Cerebellar cortex (tissue), 1 donor: ENCODE results near the gene SUN5.

ENCODE experiments used
- DNase-seq: peaks from one replicate; pipeline ENCODE4 v3.0.0-alpha.2; 2015; ENCODE audit warnings: low spot score

The SUN5 gene

GRCh38 chr20:33014336-33015113, 10.3 kb upstream of the SUN5 start:
- no peak for DNase-seq

- no peak for DNase-seq
Measured at GRCh38 chr20:33013701-33014326, 9.6 kb upstream of the SUN5 start.

- no peak for DNase-seq
Measured at GRCh38 chr20:33012327-33013189, 8.3 kb upstream of the SUN5 start.

- no peak for DNase-seq
Measured at GRCh38 chr20:33010674-33011449, 6.6 kb upstream of the SUN5 start.

GRCh38 chr20:33010133-33010504, 5.9 kb upstream of the SUN5 start:
- DNase-seq = no peak

- DNase-seq = no peak
Measured at GRCh38 chr20:33009214-33010132, 5.2 kb upstream of the SUN5 start.

- DNase-seq = no peak
Measured at GRCh38 chr20:33008336-33009213, 4.3 kb upstream of the SUN5 start.

- no peak for DNase-seq
Measured at GRCh38 chr20:33007376-33008335, 3.4 kb upstream of the SUN5 start, which contains the start of gene BPIFB2. Gene BPIFB2 (plus strand): TSS chr20:33007704. CDS start chr20:33008575, 871 bp downstream.

GRCh38 chr20:33006776-33007375, 2.6 kb upstream of the SUN5 start:
- DNase-seq = no peak

- no peak for DNase-seq
Measured at GRCh38 chr20:33005908-33006775, 1.9 kb upstream of the SUN5 start.

- peak; percentile 20 for DNase-seq
Measured at GRCh38 chr20:33005132-33005566, 916 bp upstream of the SUN5 start.

GRCh38 chr20:33002087-33002808, 2.0 kb downstream of the SUN5 start:
- no peak for DNase-seq

GRCh38 chr20:33000802-33001466, 3.3 kb downstream of the SUN5 start:
- DNase-seq = no peak

- no peak for DNase-seq
Measured at GRCh38 chr20:32999603-33000250, 4.5 kb downstream of the SUN5 start.

- no peak for DNase-seq
Measured at GRCh38 chr20:32997431-32997830, 6.8 kb downstream of the SUN5 start.
